PC-3 (cell line): Measurements from ENCODE around the gene EHD3. TPM values are rescaled to one million over a fixed set of nuclear protein-coding genes. Genes with fewer than 3 reads are reported as not detected.

Source experiments
- ATAC-seq: fragments of 200-7000 bp; cut with Tn5 transposase; 2 replicates; pipeline ENCODE4 v1.9.1; 2020; ENCODE audit warnings: mild to moderate bottlenecking, moderate library complexity
- Bru-seq: library from RNA; stranded (reverse); fragments of 400-500 nt; gene quantifications from one replicate; lab custom pipeline; 2021; lab: Mats Ljungman, UMichigan
- BruChase-seq, 2 experiments: library from RNA; stranded (reverse); fragments of 400-500 nt; gene quantifications; one replicate each; lab custom pipeline; 2021; lab: Mats Ljungman, UMichigan
- BruUV-seq: library from RNA; stranded (reverse); fragments of 400-500 nt; replicated peaks from 2 replicates; lab custom pipeline; 2021; lab: Mats Ljungman, UMichigan
- CTCF ChIA-PET: fragments of 300-600 bp; sonication (Branson Sonifier 250); formaldehyde crosslinking; loops from one replicate; lab custom pipeline; 2022; ENCODE audit warnings: antibody characterized with exemption; lab: Charles Lee
- POLR2A ChIA-PET: fragments of 300-600 bp; sonication (Branson Sonifier 250); formaldehyde crosslinking; loops from one replicate; lab custom pipeline; 2022; ENCODE audit warnings: antibody characterized with exemption; ENCODE audit not compliant: unreplicated experiment; lab: Charles Lee
- DNase-seq: peaks from one replicate; pipeline ENCODE4 v3.0.0-alpha.2; 2015
- H2AFZ ChIP-seq: fragments of 300-600 bp; sonication (generic); 2 replicates; pipeline ENCODE4 v1.6.0; 2016; ENCODE audit warnings: antibody characterized with exemption, low read length
- H3F3A ChIP-seq: fragments of 300-600 bp; sonication (generic); one replicate; pipeline ENCODE4 v1.6.0; 2017; ENCODE audit warnings: antibody characterized with exemption, low read length, control low read depth, mild to moderate bottlenecking; ENCODE audit not compliant: unreplicated experiment
- H3K27ac ChIP-seq: fragments of 300-600 bp; sonication (generic); 2 replicates; pipeline ENCODE4 v1.5.1; 2016; ENCODE audit warnings: mild to moderate bottlenecking, low read length
- H3K27me3 ChIP-seq: fragments of 300-600 bp; sonication (generic); 2 replicates; pipeline ENCODE4 v1.6.1; 2016; ENCODE audit warnings: low read length, mixed read lengths
- H3K36me3 ChIP-seq: fragments of 300-600 bp; sonication (generic); 2 replicates; pipeline ENCODE4 v1.6.1; 2016; ENCODE audit warnings: low read depth, mixed run types, low read length, mixed read lengths
- H3K4me1 ChIP-seq: fragments of 300-600 bp; sonication (generic); 2 replicates; pipeline ENCODE4 v1.5.1; 2016; ENCODE audit warnings: low read length; ENCODE audit not compliant: insufficient read depth
- H3K4me2 ChIP-seq: fragments of 300-600 bp; sonication (generic); 2 replicates; pipeline ENCODE4 v1.6.0; 2016; ENCODE audit warnings: low read length
- H3K4me3 ChIP-seq: fragments of 300-600 bp; sonication (generic); 2 replicates; pipeline ENCODE4 v1.5.1; 2016; ENCODE audit warnings: mild to moderate bottlenecking, low read length, mixed read lengths
- H3K79me2 ChIP-seq: fragments of 300-600 bp; sonication (generic); 2 replicates; pipeline ENCODE4 v1.6.1; 2017; ENCODE audit warnings: low read length, mixed read lengths
- H3K9ac ChIP-seq: fragments of 300-600 bp; sonication (generic); 2 replicates; pipeline ENCODE4 v1.6.0; 2016; ENCODE audit warnings: mild to moderate bottlenecking, low read length
- H3K9me2 ChIP-seq: fragments of 300-600 bp; sonication (generic); replicated peaks from 2 replicates; pipeline ENCODE4 v1.6.1; 2016; ENCODE audit warnings: mixed run types, low read length, mixed read lengths
- H3K9me3 ChIP-seq: fragments of 300-600 bp; sonication (generic); 2 replicates; pipeline ENCODE4 v1.6.1; 2016; ENCODE audit warnings: low read length, mixed read lengths
- H4K20me1 ChIP-seq: fragments of 300-600 bp; sonication (generic); 2 replicates; pipeline ENCODE4 v1.6.1; 2016; ENCODE audit warnings: low read length, mixed read lengths
- CTCF ChIP-seq: fragments of 300-600 bp; sonication (generic); conservative IDR thresholded peaks from 2 replicates; pipeline ENCODE4 v1.5.1; 2017; ENCODE audit warnings: antibody characterized with exemption, low read depth, mild to moderate bottlenecking, low read length
- EZH2 ChIP-seq: fragments of 300-600 bp; sonication (generic); IDR thresholded peaks from one replicate; pipeline ENCODE4 v1.6.1; 2017; ENCODE audit warnings: antibody characterized with exemption, mild to moderate bottlenecking, low read length; ENCODE audit not compliant: unreplicated experiment
- EZH2phosphoT487 ChIP-seq: fragments of 300-600 bp; sonication (generic); IDR thresholded peaks from 2 replicates; pipeline ENCODE4 v1.6.1; 2018; ENCODE audit warnings: mild to moderate bottlenecking, antibody characterized with exemption, low read length, borderline replicate concordance
- intact Hi-C: fragments of 100-400 bp; cut with micrococcal nuclease; formaldehyde crosslinking; loops from 2 replicates; pipeline ENCODE4 v1.9.0; 2023
- long read RNA-seq: library from polyadenylated mRNA; unstranded; transcript quantifications from one replicate; pipeline ENCODE4 v2.0.0, GENCODE V29; 2021; ENCODE audit not compliant: unreplicated experiment
- total RNA-seq: library from RNA; depleted of rRNA; stranded (reverse); fragments of >200 nt; gene quantifications from 2 replicates; pipeline ENCODE4 v1.2.3, GENCODE V29; 2014; rRNA removed

EHD3 gene
- total RNA-seq: 3.2 and 4.4 TPM in 2 replicates
- Bru-seq, nascent RNA: percentile 41 among the genes with signal in this experiment
- BruChase-seq, experiment 1, labeled RNA remaining after a 6-hour chase: percentile 44 among the genes with signal in this experiment
- BruChase-seq, experiment 2, labeled RNA remaining after a 2-hour chase: percentile 43 among the genes with signal in this experiment
- long read RNA-seq, full-length matches to known transcripts: 22 of 32 reads
- long read RNA-seq, partial matches to known transcripts: 5 of 32 reads
- long read RNA-seq, other reads (novel, unspliced or antisense): 5 of 32 reads

- ChIA-PET CTCF (interaction anchor here (0.6 kb wide), 1 partner anchor 101 kb away, joined by 5 read pairs; no protein-coding TSS in a partner anchor), POLR2A (no interaction called here)
- no peaks in the 10 kb centered on the region for H3K9me3 ChIP-seq
- H3K36me3 ChIP-seq: no peaks in the 10 kb centered on the region
- TF ChIP-seq EZH2phosphoT487 (no peak), EZH2 (no peak), CTCF (peak; percentile 71)
- ATAC-seq (peak; percentile 98), DNase-seq (peak; percentile 88)
- no peaks in the 10 kb centered on the region for H3K79me2 ChIP-seq
- H3K9me2 ChIP-seq: no peaks in the 10 kb centered on the region
- no peaks in the 10 kb centered on the region for H3F3A ChIP-seq
- peak within 1 kb of the TSS; percentile 70 for H3K4me3 ChIP-seq
- H4K20me1 ChIP-seq: no peaks in the 10 kb centered on the region
- peaks cover 7% of the 10 kb centered on the region; the same call in 1 of the 2 replicates for H3K4me1 ChIP-seq
- no peak within 1 kb of the TSS for H3K27ac ChIP-seq
- H3K9ac ChIP-seq: peak within 1 kb of the TSS; percentile 40; the same call in 1 of the 2 replicates
- H3K4me2 ChIP-seq: peak within 1 kb of the TSS; percentile 87
- intact Hi-C loops: loop anchor here (1.0 to 10.0 kb wide), 4 partner anchors 91 to 291 kb away; partner anchors contain the start of gene XDH
- BruUV-seq: no TSS peak
- H2AFZ ChIP-seq: peak within 1 kb of the TSS; percentile 89
- H3K27me3 ChIP-seq: no peaks in the 10 kb centered on the region
Measured at GRCh38 chr2:31233741-31234682, at the start of gene EHD3. EHD3 (plus strand) TSS chr2:31234152; CDS start chr2:31234622, 470 bp downstream.

GRCh38 chr2:31187166-31187565 lies 46.8 kb upstream of the EHD3 start:
- Histone ChIP-seq H2AFZ (no peak overlapping the region), H3K4me3 (no peak overlapping the region), H3K4me1 (no peaks in the 10 kb centered on the region), H3K9ac (no peak overlapping the region), H3K4me2 (no peak overlapping the region), H3K36me3 (no peaks in the 10 kb centered on the region), H3K9me2 (no peaks in the 10 kb centered on the region), H3K27me3 (peaks cover 10% of the 10 kb centered on the region; the same call in 1 of the 2 replicates), H3K27ac (no peak overlapping the region), H4K20me1 (no peaks in the 10 kb centered on the region), H3F3A (no peaks in the 10 kb centered on the region), H3K9me3 (no peaks in the 10 kb centered on the region), H3K79me2 (no peaks in the 10 kb centered on the region)
- no peak for ATAC-seq
- POLR2A ChIA-PET: no interaction called here
- intact Hi-C loops: no loop called here
- BruUV-seq: no TSS peak
- DNase-seq: no peak
- TF ChIP-seq EZH2phosphoT487 (no peak), CTCF (no peak), EZH2 (no peak)
- CTCF ChIA-PET: no interaction called here
